T1000 (cell line): Measurements from ENCODE around the gene ZGLP1.

Source experiments
- DNase-seq: peaks from one replicate; lab custom pipeline; 2025; ENCODE audit warnings: mixed read lengths; lab: John Stamatoyannopoulos, UW

The ZGLP1 gene

GRCh38 chr19:10327793-10328192, 18.2 kb upstream of the ZGLP1 start:
- DNase-seq = no peak

- no peak for DNase-seq
These were observed 16.1 kb upstream of the ZGLP1 start for GRCh38 chr19:10325732-10326131.

DNA sequence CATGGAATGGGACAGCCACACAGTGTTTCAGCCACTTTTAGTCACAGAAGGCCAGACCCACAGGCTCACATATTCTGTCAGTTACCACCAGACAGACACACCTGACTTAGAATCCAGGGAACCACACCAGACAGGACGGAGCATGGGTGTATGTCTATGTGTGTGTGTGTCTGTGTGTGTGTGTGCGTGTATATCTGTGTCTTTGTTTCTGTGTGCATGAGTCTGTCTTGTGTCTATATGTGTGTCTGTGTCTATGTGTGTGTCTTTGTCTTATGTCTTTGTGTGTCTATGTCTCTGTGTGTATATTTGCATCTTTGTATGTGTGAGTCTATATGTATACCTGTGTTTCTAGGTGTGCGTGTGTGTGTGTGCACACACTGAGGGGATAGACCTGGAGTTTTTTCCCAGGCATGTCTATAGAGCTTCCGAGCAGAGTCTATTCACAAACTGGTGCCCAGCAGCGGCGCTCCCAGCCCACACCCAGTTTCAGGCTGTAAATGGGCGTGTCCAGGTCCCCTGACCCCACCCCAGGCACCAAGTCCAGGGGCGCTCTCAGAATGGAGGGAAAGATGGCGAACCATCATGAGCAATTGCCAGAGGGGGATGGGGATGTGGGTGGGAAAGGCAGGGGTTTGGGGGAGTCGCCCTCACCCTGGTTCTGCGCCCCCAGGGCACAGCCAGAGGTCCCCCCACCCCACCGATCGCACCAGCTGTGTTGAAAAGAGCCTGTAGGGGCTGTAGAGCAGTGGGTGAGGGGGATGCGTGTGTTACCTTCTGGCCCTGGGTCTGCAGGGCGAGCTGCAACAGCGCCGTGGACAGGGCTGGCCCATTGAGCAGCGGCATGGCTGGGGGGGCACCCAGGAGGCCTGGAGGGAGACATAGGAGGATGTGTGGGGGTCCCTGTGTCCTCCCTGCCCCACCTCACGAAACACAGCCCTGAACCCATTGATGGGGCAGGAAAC, 12.5 kb upstream of the ZGLP1 start:
- DNase-seq = no peak

DNA sequence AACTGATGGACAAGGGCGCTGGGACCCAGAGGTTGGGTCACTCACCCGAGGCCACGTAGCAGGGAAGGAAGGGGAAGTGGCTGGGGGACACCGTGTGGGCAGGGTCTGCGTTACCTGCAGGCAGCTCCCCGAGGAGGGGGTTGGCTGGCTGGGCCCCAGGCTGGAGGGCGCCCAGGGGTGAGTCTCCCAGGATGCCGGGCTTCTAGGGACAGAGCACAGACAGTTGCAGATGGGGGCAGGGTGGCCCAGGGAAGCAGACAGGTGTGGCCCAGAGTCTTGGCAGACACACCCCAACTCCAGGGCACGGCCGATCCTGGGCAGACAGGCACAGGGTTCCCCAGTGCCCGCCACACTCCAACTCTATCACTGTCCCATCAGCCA, 11.8 kb upstream of the ZGLP1 start:
- DNase-seq = no peak

- no peak for DNase-seq
These were observed 11.2 kb upstream of the ZGLP1 start for GRCh38 chr19:10320602-10321416.

- no peak for DNase-seq
These were observed 9.4 kb upstream of the ZGLP1 start for GRCh38 chr19:10318807-10319682.

DNA sequence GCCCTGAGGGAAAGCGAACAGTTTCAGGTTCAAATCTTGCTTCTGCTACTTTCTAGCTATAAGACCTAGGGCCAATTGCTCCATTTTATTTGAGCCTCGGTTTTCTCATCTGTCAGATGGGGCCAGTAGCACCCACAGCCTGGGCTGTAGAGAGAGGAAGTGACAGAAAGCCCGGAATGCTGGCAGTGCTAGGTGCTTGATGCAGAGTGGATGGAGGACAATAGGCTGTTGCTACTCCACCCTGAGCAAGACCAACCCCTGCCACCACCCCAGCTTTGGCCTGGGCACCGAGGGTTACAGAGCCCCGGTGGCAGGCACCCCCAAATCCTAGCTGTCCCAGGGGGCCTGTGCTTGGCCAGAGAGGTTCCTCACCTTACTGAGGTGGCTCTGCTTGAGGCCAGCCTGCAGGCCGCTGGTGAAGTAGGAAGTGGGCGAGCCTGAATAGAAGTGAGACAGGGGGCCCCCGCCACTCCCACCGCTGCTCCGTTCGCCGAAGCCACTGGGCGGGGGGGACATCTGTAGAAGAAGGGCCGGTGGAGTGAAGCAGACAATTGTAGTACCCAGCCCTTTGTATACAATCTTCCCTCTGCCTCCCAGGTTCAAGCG, 8.3 kb upstream of the ZGLP1 start:
- no peak for DNase-seq

DNA sequence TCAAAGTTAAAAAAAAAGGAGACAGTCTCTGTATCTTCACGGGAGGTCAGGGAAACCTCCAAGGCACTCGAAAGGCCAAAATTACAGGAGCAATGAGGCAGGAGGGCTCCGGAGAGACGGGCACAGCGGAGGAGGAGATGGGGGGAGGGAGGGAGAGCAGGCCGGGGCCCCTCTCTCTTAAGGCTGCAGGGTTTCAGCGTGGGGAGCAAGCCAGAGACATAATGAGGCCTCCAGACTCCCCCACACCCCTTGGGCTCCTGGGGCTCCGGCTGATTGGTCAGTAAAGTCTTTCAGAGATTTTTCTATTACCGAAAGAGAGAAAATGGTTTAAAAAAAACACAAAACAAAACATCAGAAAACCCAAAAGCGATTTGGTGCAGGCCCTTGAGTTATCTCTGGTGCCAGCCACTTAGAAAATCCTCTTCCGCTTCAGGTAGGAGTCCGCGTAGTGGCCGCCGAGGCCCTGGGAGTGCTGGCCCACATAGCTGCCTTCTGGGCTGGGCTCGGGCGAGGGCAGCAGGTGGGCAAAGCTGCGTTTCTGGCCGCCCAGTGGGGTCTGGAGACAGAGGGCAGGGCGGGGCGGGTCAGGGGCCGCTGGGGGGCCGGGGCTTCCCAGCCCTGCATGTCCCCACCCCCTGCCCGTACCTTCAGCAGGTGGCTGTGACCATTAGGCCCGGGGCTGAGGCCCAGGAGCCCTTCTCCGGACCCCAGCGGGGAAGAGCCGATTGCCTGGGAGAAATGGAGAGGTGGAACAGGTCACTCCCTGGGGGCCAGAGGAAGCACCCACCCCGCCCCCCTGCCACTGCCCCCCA, 7.6 kb upstream of the ZGLP1 start:
- DNase-seq = no peak

GRCh38 chr19:10316229-10317044, 6.8 kb upstream of the ZGLP1 start:
- no peak for DNase-seq

GRCh38 chr19:10315335-10316214, 6.0 kb upstream of the ZGLP1 start, which contains the start of gene FDX2:
Gene FDX2 (minus strand): TSS chr19:10316015. CDS start chr19:10315996, 19 bp downstream.
- peak; percentile 66 for DNase-seq

- DNase-seq = no peak
These were observed 3.3 kb downstream of the ZGLP1 start for GRCh38 chr19:10306327-10306726.

DNA sequence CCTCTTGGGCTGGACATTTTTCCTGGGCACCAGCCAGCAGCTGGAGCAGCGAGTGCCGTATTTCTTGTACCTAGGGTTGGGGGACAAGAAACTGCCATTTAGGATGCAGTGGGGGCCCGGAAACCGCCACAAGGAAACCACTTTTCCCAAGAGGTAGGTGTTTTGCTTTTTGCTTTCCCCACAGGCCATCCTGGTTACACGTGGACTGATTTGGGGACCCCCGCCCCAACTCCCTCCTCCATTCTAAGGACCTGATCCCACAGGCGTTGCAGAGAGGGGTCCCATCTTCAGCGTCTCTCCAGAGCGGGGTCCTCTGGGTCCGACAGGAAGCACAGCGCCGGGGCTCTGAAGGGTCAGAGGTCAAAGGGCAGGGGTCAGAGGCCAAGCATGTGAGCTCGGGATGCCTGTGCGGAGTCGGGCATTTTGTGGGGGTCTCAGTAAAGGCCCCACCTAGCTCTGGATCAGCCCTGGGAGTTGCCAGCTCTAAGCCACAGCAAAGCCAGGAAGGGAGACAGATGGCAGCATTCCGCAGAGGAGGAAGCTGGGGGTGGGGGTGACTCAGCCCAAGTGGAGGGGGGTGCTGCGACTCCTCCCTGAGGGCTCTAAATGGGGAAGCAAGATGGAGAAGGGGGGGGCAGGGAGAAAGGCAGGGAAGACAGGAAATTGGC, 4.3 kb downstream of the ZGLP1 start:
- no peak for DNase-seq

GRCh38 chr19:10299545-10300458, 9.8 kb downstream of the ZGLP1 start:
- no peak for DNase-seq

GRCh38 chr19:10295847-10296591, 13.6 kb downstream of the ZGLP1 start:
- DNase-seq = no peak

DNA sequence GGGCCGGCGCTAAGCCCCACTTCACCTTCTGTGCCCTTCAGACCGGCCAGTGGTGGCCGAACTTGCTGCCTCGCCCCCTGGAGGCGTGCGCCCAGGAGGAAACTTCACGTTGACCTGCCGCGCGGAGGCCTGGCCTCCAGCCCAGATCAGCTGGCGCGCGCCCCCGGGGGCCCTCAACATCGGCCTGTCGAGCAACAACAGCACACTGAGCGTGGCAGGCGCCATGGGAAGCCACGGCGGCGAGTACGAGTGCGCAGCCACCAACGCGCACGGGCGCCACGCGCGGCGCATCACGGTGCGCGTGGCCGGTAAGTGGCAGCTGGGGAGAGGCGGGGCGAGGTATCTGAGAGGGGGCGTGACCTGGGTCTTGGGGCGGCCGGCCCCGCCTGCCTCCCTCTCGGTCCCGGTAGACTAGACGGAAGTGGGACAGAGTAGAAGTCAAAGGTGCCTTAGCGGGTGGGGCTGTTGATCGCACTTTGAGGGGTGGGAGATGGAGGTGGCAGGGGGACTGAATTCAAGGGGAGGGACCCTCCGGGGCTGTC, 14.2 kb downstream of the ZGLP1 start:
- DNase-seq = no peak

DNA sequence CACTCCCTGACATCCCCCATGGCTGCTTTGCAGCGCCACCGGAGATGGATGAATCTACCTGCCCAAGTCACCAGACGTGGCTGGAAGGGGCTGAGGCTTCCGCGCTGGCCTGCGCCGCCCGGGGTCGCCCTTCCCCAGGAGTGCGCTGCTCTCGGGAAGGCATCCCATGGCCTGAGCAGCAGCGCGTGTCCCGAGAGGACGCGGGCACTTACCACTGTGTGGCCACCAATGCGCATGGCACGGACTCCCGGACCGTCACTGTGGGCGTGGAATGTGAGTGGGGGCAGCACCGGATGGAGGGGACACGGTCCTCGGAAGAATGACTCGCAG, 15.3 kb downstream of the ZGLP1 start:
- no peak for DNase-seq
